ENCODE measurements around the gene CREB5.

- no peak for TF ChIP-seq POLR2A (IDR thresholded peaks at IDR 0.05)
- TF ChIP-seq CTCF (IDR thresholded peaks at IDR 0.05), result no peak
- TF ChIP-seq EP300 (IDR thresholded peaks at IDR 0.05), result no peak
Measured at GRCh38 chr7:28524978-28525377, 112.7 kb downstream of the CREB5 start.
